Osteocyte (in vitro differentiated cells): ENCODE data around the gene PCNT. TPM values are rescaled to one million over a fixed set of nuclear protein-coding genes. Genes with fewer than 3 reads are reported as not detected.

ENCODE experiments used
- DNase-seq: peaks from one replicate; pipeline ENCODE4 v3.0.0; 2021; ENCODE audit warnings: mixed read lengths; ENCODE audit not compliant: unreplicated experiment; ENCODE audit errors: extremely low spot score
- H3K27ac Mint-ChIP-seq: one replicate; pipeline ENCODE4 v1.8.0; 2021; ENCODE audit warnings: mild to moderate bottlenecking, mixed read lengths; ENCODE audit not compliant: unreplicated experiment
- H3K27me3 Mint-ChIP-seq: one replicate; pipeline ENCODE4 v1.8.0; 2021; ENCODE audit warnings: mixed read lengths; ENCODE audit not compliant: unreplicated experiment
- H3K36me3 Mint-ChIP-seq: one replicate; pipeline ENCODE4 v1.8.0; 2021; ENCODE audit warnings: mixed read lengths; ENCODE audit not compliant: unreplicated experiment
- H3K4me1 Mint-ChIP-seq: one replicate; pipeline ENCODE4 v1.8.0; 2021; ENCODE audit warnings: mixed read lengths; ENCODE audit not compliant: unreplicated experiment
- H3K4me3 Mint-ChIP-seq: one replicate; pipeline ENCODE4 v1.8.0; 2021; ENCODE audit warnings: mild to moderate bottlenecking, moderate library complexity, mixed read lengths; ENCODE audit not compliant: unreplicated experiment
- H3K9me3 Mint-ChIP-seq: one replicate; pipeline ENCODE4 v1.8.0; 2021; ENCODE audit warnings: mixed read lengths; ENCODE audit not compliant: unreplicated experiment
- CTCF ChIP-seq: fragments of 200-600 bp; sonication (generic); IDR thresholded peaks from 2 replicates; pipeline ENCODE4 v1.5.0; 2021; ENCODE audit warnings: antibody characterized with exemption, mild to moderate bottlenecking, moderate library complexity
- total RNA-seq: library from RNA; stranded (reverse); gene quantifications from 2 replicates; pipeline ENCODE4 v1.2.1, GENCODE V29; 2021

The PCNT gene
- total RNA-seq, 1 donor from 2014 or later: 38.9 TPM

- Mint-ChIP-seq H3K4me3 (no peak overlapping the region), H3K27ac (no peak overlapping the region), H3K36me3 (peaks cover 4% of the 10 kb centered on the region), H3K9me3 (no peaks in the 10 kb centered on the region), H3K27me3 (no peaks in the 10 kb centered on the region), H3K4me1 (peaks cover 11% of the 10 kb centered on the region)
- DNase-seq: no peak
- no peak for TF ChIP-seq CTCF
These were observed 24.8 kb upstream of the PCNT start for GRCh38 chr21:46299167-46299566.

- Mint-ChIP-seq H3K4me3 (no peak overlapping the region), H3K36me3 (peaks cover 12% of the 10 kb centered on the region), H3K27me3 (no peaks in the 10 kb centered on the region), H3K4me1 (no peaks in the 10 kb centered on the region), H3K9me3 (no peaks in the 10 kb centered on the region), H3K27ac (no peak overlapping the region)
- TF ChIP-seq CTCF: no peak
- no peak for DNase-seq
These were observed 22.2 kb upstream of the PCNT start for GRCh38 chr21:46301759-46302158.

GRCh38 chr21:46304437-46304836, 19.5 kb upstream of the PCNT start:
- Mint-ChIP-seq H3K4me3 (no peak overlapping the region), H3K27me3 (no peaks in the 10 kb centered on the region), H3K9me3 (no peaks in the 10 kb centered on the region), H3K36me3 (peaks cover 12% of the 10 kb centered on the region), H3K27ac (no peak overlapping the region), H3K4me1 (no peaks in the 10 kb centered on the region)
- no peak for TF ChIP-seq CTCF
- DNase-seq: no peak

- Mint-ChIP-seq H3K27ac (no peak overlapping the region), H3K27me3 (no peaks in the 10 kb centered on the region), H3K4me1 (no peaks in the 10 kb centered on the region), H3K4me3 (no peak overlapping the region), H3K9me3 (no peaks in the 10 kb centered on the region), H3K36me3 (peaks cover 12% of the 10 kb centered on the region)
- no peak for TF ChIP-seq CTCF
- DNase-seq: no peak
These were observed 19.0 kb upstream of the PCNT start for GRCh38 chr21:46304955-46305354.

- Mint-ChIP-seq H3K27ac (no peak overlapping the region), H3K36me3 (peaks cover 12% of the 10 kb centered on the region), H3K4me1 (no peaks in the 10 kb centered on the region), H3K4me3 (no peak overlapping the region), H3K9me3 (no peaks in the 10 kb centered on the region), H3K27me3 (no peaks in the 10 kb centered on the region)
- TF ChIP-seq CTCF: no peak
- no peak for DNase-seq
These were observed 16.3 kb upstream of the PCNT start for GRCh38 chr21:46307625-46308024.
